ENCODE measurements around the gene ITPK1.

The ITPK1 gene

GRCh38 chr14:93055651-93056115 is 60.0 kb downstream of the ITPK1 start:
- no peak for TF ChIP-seq CTCF (IDR thresholded peaks at IDR 0.05; ENCODE audit: control extremely low read depth, extremely low read depth, low read depth, missing control alignments)
- CTCF ChIA-PET = interaction anchor here (1.0 to 1.6 kb wide), 2 partner anchors 58 to 151 kb away, joined by 3 read pairs; partner anchors contain the start of gene GON7
- POLR2A ChIA-PET = interaction anchor here (0.5 kb wide), 1 partner anchor 307 kb away, joined by 3 read pairs; the partner anchor contains the start of gene LGMN

GRCh38 chr14:93054876-93055275 is 60.8 kb downstream of the ITPK1 start:
- CTCF ChIA-PET = interaction anchor here (1.0 to 1.7 kb wide), 2 partner anchors 14 to 17 kb away, joined by 3 to 5 read pairs; no protein-coding TSS in a partner anchor
- TF ChIP-seq CTCF (IDR thresholded peaks at IDR 0.05; ENCODE audit: control extremely low read depth, extremely low read depth, low read depth, missing control alignments) = no peak

More at GRCh38 chr14:93055651-93056115, 60.0 kb downstream of the ITPK1 start:
- DNase-seq (ENCODE audit: extremely low spot score) = no peak

GRCh38 chr14:93054006-93054405 is 61.7 kb downstream of the ITPK1 start:
- CTCF ChIA-PET = interaction anchor here (1.0 to 1.7 kb wide), 2 partner anchors 13 to 16 kb away, joined by 3 to 5 read pairs; no protein-coding TSS in a partner anchor
- no peak for TF ChIP-seq CTCF (IDR thresholded peaks at IDR 0.05; ENCODE audit: control extremely low read depth, extremely low read depth, low read depth, missing control alignments)
- DNase-seq (ENCODE audit: extremely low spot score) = no peak
- POLR2A ChIA-PET = interaction anchor here (0.9 kb wide), 1 partner anchor 92 kb away, joined by 5 read pairs; no protein-coding TSS in a partner anchor

More at GRCh38 chr14:93054876-93055275, 60.8 kb downstream of the ITPK1 start:
- no peak for DNase-seq (ENCODE audit: extremely low spot score)
- POLR2A ChIA-PET = interaction anchor here (0.9 kb wide), 1 partner anchor 91 kb away, joined by 5 read pairs; no protein-coding TSS in a partner anchor

GRCh38 chr14:93051600-93052546 is 63.9 kb downstream of the ITPK1 start:
- DNase-seq (ENCODE audit: extremely low spot score) = no peak
- no peak for TF ChIP-seq CTCF (IDR thresholded peaks at IDR 0.05; ENCODE audit: control extremely low read depth, extremely low read depth, low read depth, missing control alignments)
- ChIA-PET POLR2A (no interaction called here), CTCF (interaction anchor here (1.0 to 2.0 kb wide), 6 partner anchors 12 to 155 kb away, joined by 3 to 5 read pairs (median 4); partner anchors contain the start of genes GON7 and UBR7)

GRCh38 chr14:93050761-93051160 is 65.0 kb downstream of the ITPK1 start:
- ChIA-PET POLR2A (no interaction called here), CTCF (interaction anchor here (1.4 to 2.0 kb wide), 4 partner anchors 13 to 156 kb away, joined by 3 to 5 read pairs (median 4); partner anchors contain the start of genes GON7 and UBR7)
- DNase-seq (ENCODE audit: extremely low spot score) = no peak
- TF ChIP-seq CTCF (IDR thresholded peaks at IDR 0.05; ENCODE audit: control extremely low read depth, extremely low read depth, low read depth, missing control alignments) = no peak

GRCh38 chr14:93049867-93050331 is 65.8 kb downstream of the ITPK1 start:
- TF ChIP-seq CTCF (IDR thresholded peaks at IDR 0.05; ENCODE audit: control extremely low read depth, extremely low read depth, low read depth, missing control alignments) = no peak
- ChIA-PET POLR2A (no interaction called here), CTCF (interaction anchor here (2.0 kb wide), 1 partner anchor 14 kb away, joined by 4 read pairs; no protein-coding TSS in a partner anchor)
- DNase-seq (ENCODE audit: extremely low spot score) = no peak
